HG02870 (cell line): ENCODE results near the gene CKS1B.
A peak's percentile ranks its signal among the peaks of the same experiment; 100 is the strongest.

Experiments
- ATAC-seq: cut with Tn5 transposase; IDR thresholded peaks from one replicate; pipeline ENCODE4 v1.9.1; 2021; ENCODE audit warnings: mild to moderate bottlenecking, moderate library complexity; ENCODE audit not compliant: unreplicated experiment

CKS1B gene

DNA sequence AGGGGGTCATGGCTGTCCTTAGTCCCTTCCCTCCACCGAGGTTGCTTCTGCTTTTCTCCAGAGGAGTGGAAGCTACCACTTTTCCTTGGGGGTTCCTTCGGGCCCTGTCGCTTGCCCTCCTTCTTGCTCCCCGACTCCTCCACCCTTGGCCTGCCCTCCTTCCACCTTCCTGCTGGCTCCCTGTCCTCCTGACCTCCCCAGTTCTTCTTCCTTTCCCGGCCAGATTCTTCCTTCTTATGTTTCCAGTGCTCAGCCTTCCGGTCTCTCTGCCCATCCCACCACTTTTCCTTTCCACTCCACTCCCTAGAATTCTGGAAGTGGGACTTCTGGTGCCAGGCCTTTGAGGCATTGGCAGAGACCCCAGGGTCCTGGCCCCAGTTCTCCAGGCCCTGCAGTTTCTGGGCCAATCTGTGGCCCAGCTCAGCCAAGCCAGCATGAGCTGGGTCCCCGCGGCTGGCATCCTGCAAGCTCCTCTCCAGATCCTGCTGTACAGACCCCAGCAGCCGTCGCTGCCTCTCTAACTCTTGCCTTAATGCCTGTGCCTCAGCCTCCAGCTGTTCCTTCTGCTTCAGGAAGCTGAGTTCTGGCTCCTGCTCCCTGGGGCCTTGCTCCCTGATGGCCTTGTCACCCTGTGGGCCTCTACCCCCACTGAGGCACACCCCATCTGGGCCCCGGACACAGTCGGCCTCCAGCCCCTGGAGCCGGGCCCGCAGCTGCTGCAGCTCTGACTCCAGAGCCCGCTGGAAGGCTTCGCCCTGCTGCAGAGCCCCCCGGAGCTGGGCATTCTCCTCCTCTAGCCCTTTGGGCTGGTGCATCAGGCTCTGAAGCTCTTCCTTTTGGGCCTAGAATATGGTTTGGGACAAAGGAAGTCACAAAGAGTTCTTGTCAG lies 28.3 kb upstream of the CKS1B start:
- no peak for ATAC-seq

DNA sequence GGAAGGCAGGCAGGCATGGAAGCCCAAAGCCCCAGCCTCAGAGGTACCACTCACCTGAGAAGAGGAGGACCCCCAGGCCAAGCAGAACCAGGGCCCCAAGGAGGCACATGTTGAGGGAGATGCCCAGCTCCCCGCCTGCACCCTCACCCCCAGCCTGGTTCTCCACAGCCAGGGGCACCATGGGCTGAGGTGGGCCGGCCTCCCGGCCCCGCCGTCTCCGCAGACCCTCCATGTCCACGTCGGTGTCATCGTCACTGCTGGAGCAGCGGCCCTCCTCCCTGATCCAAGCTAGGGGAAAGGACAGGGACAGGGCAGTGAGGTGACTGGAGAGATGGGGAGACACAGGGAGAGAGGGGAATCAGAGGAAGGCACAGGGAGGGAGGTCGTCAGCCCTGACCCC lies 26.4 kb upstream of the CKS1B start:
- no peak for ATAC-seq

GRCh38 chr1:154951901-154952657 lies 22.4 kb upstream of the CKS1B start:
- no peak for ATAC-seq

GRCh38 chr1:154952664-154953063 lies 21.8 kb upstream of the CKS1B start:
- no peak for ATAC-seq

DNA sequence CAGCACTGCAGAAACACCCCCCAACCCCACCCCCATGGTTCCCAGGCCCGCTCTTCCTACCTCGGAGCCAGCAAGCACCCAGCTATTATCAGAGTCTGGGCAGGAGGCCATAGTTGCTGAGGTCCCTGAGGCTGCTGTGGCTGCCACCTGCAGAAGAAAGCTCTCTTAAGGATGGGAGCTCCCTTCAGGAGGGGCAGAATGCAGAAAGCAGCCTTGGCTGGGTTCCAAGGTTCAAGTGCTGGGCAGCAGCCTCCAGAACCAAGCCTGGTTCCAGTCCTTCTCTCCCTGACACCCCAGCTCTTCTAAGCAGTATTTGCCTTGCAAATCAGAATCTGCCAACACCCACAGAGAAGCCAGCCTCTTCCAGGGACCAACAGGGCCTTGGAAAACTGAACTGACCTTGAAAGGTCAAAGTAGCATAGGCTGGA lies 20.9 kb upstream of the CKS1B start:
- no peak for ATAC-seq

DNA sequence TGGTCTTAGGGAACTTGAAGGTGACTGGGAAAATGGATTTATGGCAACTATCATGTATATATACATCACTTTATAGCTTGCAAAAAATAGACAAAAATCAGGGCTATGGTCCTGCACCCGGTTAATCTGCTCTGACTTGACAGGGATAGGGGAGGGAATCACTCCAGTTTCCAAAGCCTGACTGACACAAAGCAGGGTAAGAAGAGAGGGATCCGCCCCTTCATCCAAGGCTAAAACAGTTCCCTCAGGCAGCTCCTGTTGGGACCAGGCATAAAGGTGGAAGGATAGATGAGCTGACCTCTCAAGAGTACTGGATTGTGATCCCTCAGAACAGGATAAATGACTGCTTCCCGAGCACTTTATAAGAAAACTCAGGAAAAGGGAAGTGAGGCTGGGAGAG lies 19.9 kb upstream of the CKS1B start:
- no peak for ATAC-seq

- peak; percentile 39 for ATAC-seq
Observed at GRCh38 chr1:154955039-154955717, 19.3 kb upstream of the CKS1B start.

GRCh38 chr1:154955718-154956543 lies 18.6 kb upstream of the CKS1B start, which contains the start of gene PBXIP1:
Gene PBXIP1 (minus strand): TSS chr1:154956099. CDS start chr1:154953721, 2,378 bp downstream.
- peak; percentile 61 for ATAC-seq

GRCh38 chr1:154956544-154956941 lies 17.9 kb upstream of the CKS1B start:
- no peak for ATAC-seq

DNA sequence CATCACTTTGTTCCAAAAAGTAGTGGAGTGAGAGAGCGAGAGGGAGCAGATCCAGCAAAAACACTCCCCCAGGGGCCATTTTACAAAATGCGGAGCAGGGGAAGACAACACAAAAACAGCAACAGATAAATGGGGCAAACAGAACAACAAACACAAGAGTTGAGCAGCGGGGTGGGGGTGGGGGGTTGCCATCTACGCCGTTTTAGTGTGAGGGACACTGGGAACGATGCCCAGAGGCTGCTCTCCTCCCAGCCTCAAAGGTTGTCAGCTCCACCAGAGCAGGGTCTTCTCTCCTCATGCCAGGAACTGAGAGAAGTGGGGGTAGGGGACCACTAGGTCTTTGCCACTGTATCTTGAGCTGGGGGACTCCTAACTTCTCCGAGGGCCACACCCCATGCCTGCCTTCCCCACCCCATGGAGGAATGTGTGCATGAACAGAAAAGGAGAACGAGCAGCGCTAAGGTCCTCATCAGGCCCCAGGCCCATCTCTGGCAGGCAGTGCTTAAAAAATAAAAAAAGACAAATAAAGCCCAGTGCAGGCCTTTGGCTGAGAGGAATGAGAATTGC lies 17.3 kb upstream of the CKS1B start:
- no peak for ATAC-seq

- ATAC-seq = no peak
Observed at GRCh38 chr1:154958036-154958435, 16.4 kb upstream of the CKS1B start.

DNA sequence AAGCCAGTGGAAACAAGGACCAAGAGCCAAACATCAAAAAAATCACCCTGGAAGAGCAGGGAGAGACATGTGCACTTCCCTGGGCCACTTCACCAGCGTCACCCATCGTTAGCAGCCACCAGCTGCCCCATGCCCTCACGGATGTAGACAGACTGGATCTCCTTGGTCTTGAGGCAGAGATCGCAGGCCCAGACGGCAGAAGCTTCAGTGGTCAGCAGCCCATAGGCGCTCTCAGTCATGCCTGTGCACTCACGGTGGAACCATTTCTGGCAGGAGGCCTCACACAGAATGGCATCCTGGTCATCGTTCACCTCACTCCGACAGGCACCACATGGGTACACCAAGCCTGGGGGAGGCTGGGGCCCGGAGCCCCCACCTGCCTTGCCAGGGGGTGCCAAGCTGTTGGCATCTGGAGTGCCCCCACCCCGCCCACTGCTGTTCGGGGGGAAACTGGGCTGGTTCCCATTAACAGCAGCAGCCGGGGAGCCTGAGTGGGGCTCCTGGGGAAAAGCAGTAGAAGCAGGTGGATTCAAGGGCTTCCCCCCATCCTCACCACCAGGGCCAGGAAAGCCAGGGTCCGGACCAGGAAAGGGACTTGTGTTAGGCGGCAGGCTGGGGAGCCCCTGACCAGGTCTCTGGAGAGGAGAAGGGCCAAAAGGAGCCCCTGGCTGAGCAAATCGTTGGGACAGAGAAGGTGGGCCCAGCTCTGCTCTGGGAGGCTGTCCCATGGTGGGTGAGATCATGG lies 15.6 kb upstream of the CKS1B start:
- no peak for ATAC-seq

- ATAC-seq = no peak
Observed at GRCh38 chr1:154959426-154959780, 15.1 kb upstream of the CKS1B start.

GRCh38 chr1:154960446-154961136 lies 13.9 kb upstream of the CKS1B start:
- ATAC-seq = no peak

DNA sequence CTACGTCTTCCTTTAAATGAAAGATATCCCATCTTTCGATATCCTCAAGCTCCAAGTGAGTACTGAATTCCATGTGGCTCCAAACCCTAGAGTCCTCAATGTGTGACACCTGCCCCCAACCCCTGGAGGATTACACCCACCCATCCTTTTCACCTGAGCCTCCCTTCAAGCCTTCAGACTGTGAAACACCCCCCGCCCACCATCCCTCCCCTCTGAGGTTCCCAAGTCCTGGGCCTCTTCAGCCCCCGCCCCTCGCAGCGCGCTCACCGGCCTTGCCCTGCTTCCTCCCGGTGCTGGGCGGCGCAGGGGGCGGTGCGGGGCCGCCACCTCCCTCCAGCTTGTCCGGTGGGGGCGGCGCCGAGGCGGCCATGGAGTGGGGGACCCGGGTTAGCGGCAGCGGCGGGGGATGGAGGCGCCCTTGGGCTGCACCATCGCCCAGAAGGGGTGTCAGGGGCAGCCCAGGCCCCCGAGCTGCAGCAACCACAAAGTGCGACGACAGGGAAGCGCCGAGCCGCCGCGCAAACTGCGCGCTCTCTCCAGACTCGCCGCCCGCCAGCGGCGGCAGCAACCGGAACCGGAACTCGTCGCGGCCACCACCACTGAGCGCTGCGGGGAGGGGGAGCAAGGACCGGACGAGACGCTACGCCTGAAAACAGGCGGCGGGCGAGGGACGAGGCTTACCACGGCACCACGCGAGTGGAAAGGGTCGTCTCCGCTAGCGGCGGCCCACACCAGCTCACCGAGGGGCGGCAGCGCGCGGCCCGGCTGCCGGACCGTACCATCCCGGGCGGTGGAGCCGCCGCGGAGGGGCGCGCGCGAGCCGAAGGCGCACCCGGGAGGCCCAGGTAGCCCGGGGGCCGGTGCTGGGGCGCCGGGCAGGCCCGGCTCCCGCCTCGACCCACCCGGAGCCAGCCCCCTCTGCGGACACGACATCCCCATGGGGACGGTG lies 13.0 kb upstream of the CKS1B start, which contains the start of gene PYGO2:
Gene PYGO2, minus strand, starts transcription at position 576 of the 949 bp plus-strand sequence. Its CDS starts 206 bp downstream, at position 370.
- peak; percentile 65 for ATAC-seq

DNA sequence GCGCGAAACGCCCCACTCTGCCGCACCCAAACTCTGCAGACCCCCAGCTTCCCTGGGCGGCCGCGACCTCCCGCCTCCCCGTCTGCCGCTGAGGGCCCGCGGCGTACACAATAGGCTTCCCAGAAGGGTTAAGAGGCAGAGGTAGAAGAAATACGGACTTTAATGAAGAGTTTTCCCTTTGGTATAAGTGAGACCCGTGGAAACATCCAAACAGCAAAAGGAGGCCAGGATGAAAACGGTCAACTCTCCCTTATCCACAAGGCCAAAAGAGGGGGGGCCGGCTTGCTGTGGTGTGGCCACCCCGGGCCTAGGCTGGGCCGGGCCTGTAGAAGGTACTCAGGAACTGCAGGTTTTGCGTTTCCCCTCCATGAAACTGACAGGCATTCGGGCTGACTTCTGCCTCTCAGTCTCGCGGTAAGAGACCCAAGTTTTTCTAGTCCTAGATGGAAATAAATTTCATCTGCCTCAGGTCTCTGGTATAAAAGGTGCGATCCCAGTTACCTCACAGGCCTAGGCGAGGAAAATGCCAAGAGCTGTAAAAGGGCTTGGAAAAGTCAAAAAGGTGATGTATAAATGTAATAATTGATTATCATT lies 12.2 kb upstream of the CKS1B start:
- peak; percentile 6 for ATAC-seq

- no peak for ATAC-seq
Observed at GRCh38 chr1:154962795-154963330, 11.6 kb upstream of the CKS1B start.
